HG03439 (cell line): ENCODE measurements around the gene CYP26B1.

Experiments
- ATAC-seq: cut with Tn5 transposase; IDR thresholded peaks from one replicate; pipeline ENCODE4 v1.9.1; 2021; ENCODE audit warnings: mild to moderate bottlenecking, moderate library complexity; ENCODE audit not compliant: unreplicated experiment

CYP26B1 gene

GRCh38 chr2:72113847-72114692 lies 33.6 kb downstream of the CYP26B1 start:
- no peak for ATAC-seq

GRCh38 chr2:72112981-72113846 lies 34.4 kb downstream of the CYP26B1 start:
- no peak for ATAC-seq

GRCh38 chr2:72112401-72112800 lies 35.3 kb downstream of the CYP26B1 start:
- ATAC-seq = no peak

- no peak for ATAC-seq
These were observed 36.6 kb downstream of the CYP26B1 start for GRCh38 chr2:72111061-72111460.

- ATAC-seq = no peak
These were observed 37.8 kb downstream of the CYP26B1 start for GRCh38 chr2:72109904-72110303.

GRCh38 chr2:72109291-72109690 lies 38.4 kb downstream of the CYP26B1 start:
- ATAC-seq = no peak

- no peak for ATAC-seq
These were observed 39.5 kb downstream of the CYP26B1 start for GRCh38 chr2:72108121-72108520.

- ATAC-seq = no peak
These were observed 40.7 kb downstream of the CYP26B1 start for GRCh38 chr2:72106978-72107377.

- no peak for ATAC-seq
These were observed 42.7 kb downstream of the CYP26B1 start for GRCh38 chr2:72104821-72105588.

- no peak for ATAC-seq
These were observed 44.0 kb downstream of the CYP26B1 start for GRCh38 chr2:72103690-72104089.

GRCh38 chr2:72103161-72103560 lies 44.5 kb downstream of the CYP26B1 start:
- ATAC-seq = no peak

- no peak for ATAC-seq
These were observed 48.7 kb downstream of the CYP26B1 start for GRCh38 chr2:72098935-72099334.

GRCh38 chr2:72097276-72097675 lies 50.4 kb downstream of the CYP26B1 start:
- ATAC-seq = no peak

GRCh38 chr2:72096181-72096580 lies 51.5 kb downstream of the CYP26B1 start:
- no peak for ATAC-seq

- no peak for ATAC-seq
These were observed 52.3 kb downstream of the CYP26B1 start for GRCh38 chr2:72095364-72095763.

- ATAC-seq = no peak
These were observed 53.0 kb downstream of the CYP26B1 start for GRCh38 chr2:72094701-72095100.

- no peak for ATAC-seq
These were observed 55.6 kb downstream of the CYP26B1 start for GRCh38 chr2:72092111-72092510.

GRCh38 chr2:72090781-72091482 lies 56.7 kb downstream of the CYP26B1 start:
- no peak for ATAC-seq

- no peak for ATAC-seq
These were observed 57.4 kb downstream of the CYP26B1 start for GRCh38 chr2:72090271-72090720.

GRCh38 chr2:72089537-72089936 lies 58.1 kb downstream of the CYP26B1 start:
- ATAC-seq = no peak
